ENCODE data around the gene SLC9A9. TPM values are rescaled to one million over a fixed set of nuclear protein-coding genes. Genes with fewer than 3 reads are reported as not detected.

The SLC9A9 gene
- polyA plus RNA-seq, 1 of the 3 experiments (the other 2 are of a cell fraction): 0.05 TPM

GRCh38 chr3:143418391-143418790 lies 429.9 kb downstream of the SLC9A9 start:
- ChIA-PET POLR2A (no interaction called here), CTCF (no interaction called here)
- 18% methylated on average over 3 of the region's 3 CpGs for WGBS (ENCODE audit: low lambda C conversion rate)
- no peak overlapping the region for H3K27ac ChIP-seq (ENCODE audit: low read depth in 2 of 2, low read length in 1 of 2)
- no peak for DNase-seq
- no peak overlapping the region for H3K4me3 ChIP-seq (ENCODE audit: low read depth in 2 of 2, low read length in 1 of 2)
- no peaks in the 10 kb centered on the region for H3K4me1 ChIP-seq (ENCODE audit: control insufficient read depth in 1 of 2, insufficient read depth in 2 of 2, low read depth in 1 of 2, low read length in 1 of 2)
- H3K36me3 ChIP-seq (replicated peaks in 1 of 2; ENCODE audit: control insufficient read depth in 1 of 2, insufficient read depth in 2 of 2, low read length in 1 of 2): no peaks in the 10 kb centered on the region
- no peak overlapping the region for H3K9ac ChIP-seq
- H3K27me3 ChIP-seq (ENCODE audit: insufficient read depth): no peaks in the 10 kb centered on the region; the same call in 1 of the 2 replicates
- no peaks in the 10 kb centered on the region for H4K20me1 ChIP-seq (ENCODE audit: insufficient read depth)
- no peak overlapping the region for H2AFZ ChIP-seq (ENCODE audit: low read depth)
- H3K4me2 ChIP-seq: no peak overlapping the region
- no peaks in the 10 kb centered on the region for H3K9me2 ChIP-seq
- H3K79me2 ChIP-seq (ENCODE audit: insufficient read depth): no peaks in the 10 kb centered on the region
- no peaks in the 10 kb centered on the region for H3K9me3 ChIP-seq
- no peaks in the 10 kb centered on the region for H3F3A ChIP-seq (replicated peaks; ENCODE audit: insufficient read depth)
- TF ChIP-seq MAX (IDR thresholded peaks at IDR 0.05; ENCODE audit: low read depth) (no peak), EZH2phosphoT487 (IDR thresholded peaks at IDR 0.05; ENCODE audit: borderline replicate concordance, low read depth) (no peak), YY1 (IDR thresholded peaks at IDR 0.05; ENCODE audit: low read depth) (no peak), JUND (IDR thresholded peaks at IDR 0.05) (no peak)

- no peak for TF ChIP-seq RAD21 (IDR thresholded peaks at IDR 0.05; ENCODE audit: low read length)
- TF ChIP-seq SIN3A (IDR thresholded peaks at IDR 0.05; ENCODE audit: borderline replicate concordance, low read depth, low read length): no peak
- TF ChIP-seq MAX (IDR thresholded peaks at IDR 0.05; ENCODE audit: low read depth): no peak
- no peak for TF ChIP-seq RCOR1 (IDR thresholded peaks at IDR 0.05; ENCODE audit: low read length)
- no peak for TF ChIP-seq NRF1 (IDR thresholded peaks at IDR 0.05; ENCODE audit: low read depth, low read length)
- no peak for TF ChIP-seq EZH2phosphoT487 (IDR thresholded peaks at IDR 0.05; ENCODE audit: borderline replicate concordance, low read depth)
- no peak for TF ChIP-seq SMC3 (IDR thresholded peaks at IDR 0.05; ENCODE audit: low read depth, low read length)
- TF ChIP-seq REST (IDR thresholded peaks at IDR 0.05; ENCODE audit: low read depth, low read length): no peak
- TF ChIP-seq YY1 (IDR thresholded peaks at IDR 0.05; ENCODE audit: low read depth): no peak
- TF ChIP-seq JUND (IDR thresholded peaks at IDR 0.05): no peak
- TF ChIP-seq GATA2 (CRISPR knock-in tag; IDR thresholded peaks at IDR 0.05): no peak
- TF ChIP-seq TAF1 (IDR thresholded peaks at IDR 0.05; ENCODE audit: borderline replicate concordance, low read depth, low read length): no peak
- no peak for TF ChIP-seq RFX5 (IDR thresholded peaks at IDR 0.05; ENCODE audit: low read length)
- TF ChIP-seq MXI1 (IDR thresholded peaks at IDR 0.05; ENCODE audit: low read depth, low read length): no peak
- TF ChIP-seq CTCF (IDR thresholded peaks at IDR 0.05): no peak
- H3K4me1 ChIP-seq (ENCODE audit: control insufficient read depth in 1 of 2, insufficient read depth in 2 of 2, low read depth in 1 of 2, low read length in 1 of 2): no peaks in the 10 kb centered on the region
- H2AFZ ChIP-seq (ENCODE audit: low read depth): no peak overlapping the region
- no peak overlapping the region for H3K9ac ChIP-seq
- no peaks in the 10 kb centered on the region for H3K79me2 ChIP-seq (ENCODE audit: insufficient read depth)
- 2% methylated on average over 2 of the region's 2 CpGs for WGBS (ENCODE audit: low lambda C conversion rate)
- H3K36me3 ChIP-seq (replicated peaks in 1 of 2; ENCODE audit: control insufficient read depth in 1 of 2, insufficient read depth in 2 of 2, low read length in 1 of 2): no peaks in the 10 kb centered on the region
- ChIA-PET POLR2A (no interaction called here), CTCF (no interaction called here)
- H3K27me3 ChIP-seq (ENCODE audit: insufficient read depth): peaks cover 12% of the 10 kb centered on the region; the same call in 1 of the 2 replicates
- H3K9me2 ChIP-seq: no peaks in the 10 kb centered on the region
- H4K20me1 ChIP-seq (ENCODE audit: insufficient read depth): no peaks in the 10 kb centered on the region
- H3K4me2 ChIP-seq: no peak overlapping the region
- H3K27ac ChIP-seq (ENCODE audit: low read depth in 2 of 2, low read length in 1 of 2): no peak overlapping the region
- H3K9me3 ChIP-seq: no peaks in the 10 kb centered on the region
- no peak for DNase-seq
- no peaks in the 10 kb centered on the region for H3F3A ChIP-seq (replicated peaks; ENCODE audit: insufficient read depth)
- no peak overlapping the region for H3K4me3 ChIP-seq (ENCODE audit: low read depth in 2 of 2, low read length in 1 of 2)
Observed at GRCh38 chr3:143416229-143416628, 432.0 kb downstream of the SLC9A9 start.

Data from SK-N-SH (cell line).